ENCODE data around the gene TDP1.
"Not testable (repeated sequence)": the region's sequence is repeated elsewhere in the genome, so short reads cannot be mapped to it uniquely, and the experiment has no call there.

DNA sequence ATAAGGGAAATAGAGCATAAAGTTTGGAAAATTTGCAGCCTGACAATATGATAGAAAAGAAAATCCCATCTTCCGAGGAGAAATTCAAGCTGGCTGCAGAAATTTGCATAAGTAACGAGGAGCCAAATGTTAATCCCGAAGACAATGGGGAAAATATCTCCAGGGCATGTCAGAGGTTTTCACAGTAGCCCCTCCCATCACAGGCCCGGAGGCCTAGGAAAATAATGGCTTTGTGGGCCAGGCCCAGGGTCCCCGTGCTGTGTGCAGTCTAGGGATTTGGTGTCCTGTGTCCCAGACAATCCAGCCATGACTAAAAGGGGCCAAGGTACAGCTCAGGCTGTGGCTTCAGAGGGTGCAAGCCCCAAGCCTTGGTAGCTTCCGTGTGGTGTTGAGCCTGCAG lies 133.8 kb downstream of the TDP1 start:
- TF ChIP-seq, protein P1, sequence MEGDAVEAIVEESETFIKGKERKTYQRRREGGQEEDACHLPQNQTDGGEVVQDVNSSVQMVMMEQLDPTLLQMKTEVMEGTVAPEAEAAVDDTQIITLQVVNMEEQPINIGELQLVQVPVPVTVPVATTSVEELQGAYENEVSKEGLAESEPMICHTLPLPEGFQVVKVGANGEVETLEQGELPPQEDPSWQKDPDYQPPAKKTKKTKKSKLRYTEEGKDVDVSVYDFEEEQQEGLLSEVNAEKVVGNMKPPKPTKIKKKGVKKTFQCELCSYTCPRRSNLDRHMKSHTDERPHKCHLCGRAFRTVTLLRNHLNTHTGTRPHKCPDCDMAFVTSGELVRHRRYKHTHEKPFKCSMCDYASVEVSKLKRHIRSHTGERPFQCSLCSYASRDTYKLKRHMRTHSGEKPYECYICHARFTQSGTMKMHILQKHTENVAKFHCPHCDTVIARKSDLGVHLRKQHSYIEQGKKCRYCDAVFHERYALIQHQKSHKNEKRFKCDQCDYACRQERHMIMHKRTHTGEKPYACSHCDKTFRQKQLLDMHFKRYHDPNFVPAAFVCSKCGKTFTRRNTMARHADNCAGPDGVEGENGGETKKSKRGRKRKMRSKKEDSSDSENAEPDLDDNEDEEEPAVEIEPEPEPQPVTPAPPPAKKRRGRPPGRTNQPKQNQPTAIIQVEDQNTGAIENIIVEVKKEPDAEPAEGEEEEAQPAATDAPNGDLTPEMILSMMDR (conservative IDR thresholded peaks at IDR 0.05; ENCODE audit: low read length) = not testable (repeated sequence)
- not testable (repeated sequence) for TF ChIP-seq EZH2phosphoT487 (IDR thresholded peaks at IDR 0.05; ENCODE audit: borderline replicate concordance, low read depth, low read length)
